Measurements from ENCODE around the gene MANBA.

DNA sequence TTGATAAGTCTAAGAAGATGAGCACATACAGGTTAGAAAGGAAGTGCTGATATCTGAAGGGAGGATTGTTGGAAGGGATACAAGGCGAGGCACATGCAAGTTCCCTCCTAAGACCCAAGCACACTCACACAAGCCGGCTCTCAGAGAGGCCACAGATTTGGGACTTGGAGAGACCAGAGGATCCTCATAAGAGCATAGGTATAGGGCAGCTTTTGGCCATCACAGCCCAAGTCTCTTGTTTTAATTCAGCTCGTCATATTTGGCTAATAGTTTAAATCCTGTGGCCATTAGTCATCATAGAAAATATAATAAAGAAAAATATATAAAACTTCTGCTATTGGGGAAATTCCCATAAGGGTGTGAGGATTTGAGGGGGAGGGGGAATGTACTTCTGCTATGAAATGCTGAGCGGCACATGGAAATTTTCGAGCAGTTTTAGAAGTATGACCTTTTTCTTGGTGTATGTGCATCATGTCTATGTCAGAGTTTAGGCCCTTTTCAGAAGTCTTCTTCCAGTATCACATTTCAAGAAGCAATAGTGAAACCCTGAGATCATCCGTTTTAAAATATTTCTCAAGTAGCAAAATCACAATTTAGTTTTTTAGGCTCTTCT lies 161.9 kb downstream of the MANBA start:
- TF ChIP-seq, protein P1, sequence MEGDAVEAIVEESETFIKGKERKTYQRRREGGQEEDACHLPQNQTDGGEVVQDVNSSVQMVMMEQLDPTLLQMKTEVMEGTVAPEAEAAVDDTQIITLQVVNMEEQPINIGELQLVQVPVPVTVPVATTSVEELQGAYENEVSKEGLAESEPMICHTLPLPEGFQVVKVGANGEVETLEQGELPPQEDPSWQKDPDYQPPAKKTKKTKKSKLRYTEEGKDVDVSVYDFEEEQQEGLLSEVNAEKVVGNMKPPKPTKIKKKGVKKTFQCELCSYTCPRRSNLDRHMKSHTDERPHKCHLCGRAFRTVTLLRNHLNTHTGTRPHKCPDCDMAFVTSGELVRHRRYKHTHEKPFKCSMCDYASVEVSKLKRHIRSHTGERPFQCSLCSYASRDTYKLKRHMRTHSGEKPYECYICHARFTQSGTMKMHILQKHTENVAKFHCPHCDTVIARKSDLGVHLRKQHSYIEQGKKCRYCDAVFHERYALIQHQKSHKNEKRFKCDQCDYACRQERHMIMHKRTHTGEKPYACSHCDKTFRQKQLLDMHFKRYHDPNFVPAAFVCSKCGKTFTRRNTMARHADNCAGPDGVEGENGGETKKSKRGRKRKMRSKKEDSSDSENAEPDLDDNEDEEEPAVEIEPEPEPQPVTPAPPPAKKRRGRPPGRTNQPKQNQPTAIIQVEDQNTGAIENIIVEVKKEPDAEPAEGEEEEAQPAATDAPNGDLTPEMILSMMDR (IDR thresholded peaks at IDR 0.05): no peak
- TF ChIP-seq POLR2A (IDR thresholded peaks at IDR 0.05): no peak
